Stimulated activated CD8-positive, alpha-beta memory T cell treated with anti-CD3 and anti-CD28 coated beads, Interleukin-15, amount 100 ng/mL, for 24 hours (primary cell): Measurements from ENCODE around the gene TENM3.

Experiments
- DNase-seq: peaks from one replicate; pipeline ENCODE4 v3.0.0-alpha.2; 2020; ENCODE audit warnings: low read depth

TENM3 gene

DNA sequence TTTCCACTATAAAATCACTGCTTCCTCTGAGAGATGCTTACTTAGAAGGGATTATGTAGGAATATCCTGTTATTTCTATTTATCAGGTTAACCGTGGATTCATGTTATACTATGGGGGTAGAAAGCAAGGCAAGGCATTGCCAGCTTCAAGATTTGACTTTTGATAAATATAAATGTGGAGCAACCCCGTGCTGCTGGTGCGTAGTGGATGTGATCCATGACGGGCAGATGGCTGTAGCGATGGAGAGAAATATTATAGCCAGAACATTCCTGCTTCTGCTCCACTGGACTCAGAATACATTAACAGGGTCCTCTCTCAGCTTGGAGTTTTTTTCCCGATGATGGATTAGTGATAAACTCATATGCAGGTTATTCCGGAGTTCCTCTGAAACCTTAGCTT is 157.6 kb downstream of the TENM3 start:
- DNase-seq, result no peak

DNA sequence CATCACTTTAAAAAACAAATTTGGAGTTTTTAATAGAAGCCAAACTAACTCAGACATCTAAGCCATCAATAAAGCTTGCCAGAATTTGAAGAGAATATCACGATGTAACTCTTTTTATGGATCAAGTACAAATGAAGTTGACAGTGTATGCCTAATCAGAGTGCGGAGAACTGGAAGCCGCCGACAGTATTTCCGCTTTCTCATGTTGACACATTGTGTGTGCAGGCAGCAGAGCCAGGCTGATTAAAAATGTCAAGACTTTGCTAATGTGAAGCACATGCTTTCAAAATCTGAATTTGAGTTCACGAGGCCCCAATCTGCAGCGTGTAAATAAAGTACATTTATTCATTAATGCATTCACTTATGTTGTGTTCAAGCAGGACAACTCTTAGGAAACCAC is 161.2 kb downstream of the TENM3 start:
- DNase-seq, result no peak

GRCh38 chr4:182405087-182405486 is 161.9 kb downstream of the TENM3 start:
- no peak for DNase-seq

GRCh38 chr4:182409271-182409670 is 166.1 kb downstream of the TENM3 start:
- no peak for DNase-seq

- DNase-seq, result no peak
Measured at GRCh38 chr4:182411391-182411790, 168.2 kb downstream of the TENM3 start.

DNA sequence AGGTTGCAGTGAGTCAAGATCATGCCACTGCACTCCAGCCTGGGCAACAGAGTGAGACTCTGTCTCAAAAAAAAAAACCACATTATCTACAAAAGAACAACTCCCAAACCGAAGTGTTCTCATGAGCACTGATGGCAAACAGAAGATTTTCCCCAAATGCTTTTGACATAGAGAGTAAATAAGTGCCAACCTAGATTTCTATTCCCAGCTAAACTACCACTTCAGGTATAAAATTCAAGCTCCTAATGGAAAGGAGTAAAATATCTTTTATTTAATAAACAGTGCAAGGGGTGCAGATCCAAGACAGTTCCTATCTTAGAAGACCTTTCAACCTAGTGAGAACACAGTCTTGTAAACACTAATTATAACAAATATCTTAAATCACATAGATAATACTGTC is 170.3 kb downstream of the TENM3 start:
- no peak for DNase-seq

DNA sequence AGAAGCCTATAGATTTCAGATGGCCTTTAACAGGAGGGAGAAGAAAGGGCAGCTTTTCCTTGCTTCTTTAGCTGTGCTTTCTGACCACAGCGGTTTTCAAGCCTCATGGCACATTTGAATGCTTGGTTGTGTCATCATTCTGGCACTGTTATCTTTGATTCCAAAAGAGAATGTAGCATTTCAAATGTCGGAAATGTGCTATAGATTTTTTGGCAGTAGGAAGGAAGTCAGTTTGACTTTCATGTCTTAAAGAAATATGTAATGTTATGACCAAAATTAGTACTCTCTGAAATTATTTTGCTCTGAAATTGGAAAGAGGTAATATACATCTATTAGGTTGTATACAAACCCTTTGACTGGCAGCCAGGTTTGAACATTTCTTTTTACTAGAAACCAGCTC is 171.9 kb downstream of the TENM3 start:
- DNase-seq, result no peak

- no peak for DNase-seq
Measured at GRCh38 chr4:182416067-182416466, 172.9 kb downstream of the TENM3 start.

GRCh38 chr4:182418054-182418734 is 175.0 kb downstream of the TENM3 start:
- no peak for DNase-seq

- DNase-seq, result no peak
Measured at GRCh38 chr4:182420189-182420588, 177.0 kb downstream of the TENM3 start.

- no peak for DNase-seq
Measured at GRCh38 chr4:182421753-182422152, 178.6 kb downstream of the TENM3 start.

DNA sequence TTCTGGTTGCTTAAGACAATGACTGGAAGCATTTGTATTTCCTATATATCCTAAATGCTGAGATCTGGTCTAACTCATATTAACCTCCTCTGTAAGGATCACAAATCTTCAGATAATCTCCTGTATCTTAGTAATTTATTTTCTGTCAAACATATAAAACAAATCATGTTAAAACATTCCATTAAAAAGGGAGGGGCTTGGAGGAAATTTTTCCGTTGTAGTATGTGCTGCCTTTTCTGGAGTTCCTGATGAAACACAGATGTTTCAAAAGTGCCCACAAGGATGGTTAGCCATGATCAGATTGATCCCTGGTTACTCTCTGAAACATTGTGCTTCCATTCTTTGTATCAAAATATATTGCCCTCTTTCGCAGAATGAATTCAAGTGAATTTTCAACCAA is 182.1 kb downstream of the TENM3 start:
- DNase-seq, result no peak

- DNase-seq, result no peak
Measured at GRCh38 chr4:182426901-182427300, 183.7 kb downstream of the TENM3 start.

GRCh38 chr4:182427554-182427953 is 184.4 kb downstream of the TENM3 start:
- no peak for DNase-seq

- DNase-seq, result no peak
Measured at GRCh38 chr4:182429896-182430295, 186.7 kb downstream of the TENM3 start.

DNA sequence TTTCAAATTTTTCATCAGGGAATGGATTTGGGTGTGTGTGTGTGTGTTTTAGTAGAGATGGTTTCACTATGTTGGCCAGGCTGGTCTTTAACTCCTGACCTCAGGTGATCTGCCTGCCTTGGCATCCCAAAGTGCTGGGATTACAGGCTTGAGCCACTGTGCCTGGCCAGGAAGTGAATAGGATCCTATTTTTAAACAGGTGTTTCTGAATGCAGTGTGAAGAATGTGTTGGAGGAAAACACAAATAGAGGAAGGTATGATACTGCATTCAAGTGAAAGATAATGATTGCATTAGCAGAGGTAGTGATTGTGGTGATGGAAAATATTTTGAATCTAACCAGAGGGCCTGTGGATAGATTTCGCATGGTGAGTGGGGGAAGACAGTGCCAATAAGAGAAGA is 189.6 kb downstream of the TENM3 start:
- DNase-seq, result no peak

DNA sequence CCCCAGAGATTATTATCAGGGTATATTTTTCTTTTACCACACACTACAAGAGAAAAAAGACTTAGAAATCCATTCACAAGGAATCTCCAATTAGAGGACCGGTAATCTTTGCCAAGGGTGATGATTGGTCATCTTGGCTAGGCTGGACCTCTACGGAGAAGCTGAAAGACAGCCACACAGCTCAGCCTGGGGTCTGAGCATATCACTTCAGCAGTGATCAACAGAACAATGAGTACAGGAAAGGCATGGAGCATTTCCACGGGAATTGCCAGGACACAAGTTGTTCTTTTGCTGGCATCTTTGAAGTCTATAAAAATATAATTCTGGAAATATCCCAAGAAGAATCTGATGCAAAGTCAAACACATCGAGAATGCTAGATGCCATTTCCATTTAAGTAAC is 191.5 kb downstream of the TENM3 start:
- DNase-seq, result no peak

DNA sequence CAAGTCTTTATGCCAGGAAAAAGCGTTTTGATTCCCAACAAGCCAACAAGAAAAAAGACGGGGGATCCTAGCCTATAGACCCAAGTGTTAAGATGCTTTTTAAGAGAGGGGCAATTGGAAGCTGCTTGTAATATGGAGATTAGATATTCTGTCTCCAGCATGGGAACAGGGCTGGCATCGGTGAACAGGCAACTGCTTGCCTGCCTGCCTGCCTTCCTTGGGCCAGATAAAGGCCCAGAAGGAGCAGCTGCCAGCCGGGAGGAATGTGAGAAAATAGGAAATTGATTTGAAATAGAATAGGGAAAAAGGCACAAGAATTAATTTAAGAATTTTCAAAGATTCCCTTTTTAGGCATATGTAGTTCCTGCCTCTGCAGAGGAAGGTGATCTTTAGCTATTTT is 192.2 kb downstream of the TENM3 start:
- DNase-seq, result no peak

- DNase-seq, result no peak
Measured at GRCh38 chr4:182443070-182443469, 199.9 kb downstream of the TENM3 start.

DNA sequence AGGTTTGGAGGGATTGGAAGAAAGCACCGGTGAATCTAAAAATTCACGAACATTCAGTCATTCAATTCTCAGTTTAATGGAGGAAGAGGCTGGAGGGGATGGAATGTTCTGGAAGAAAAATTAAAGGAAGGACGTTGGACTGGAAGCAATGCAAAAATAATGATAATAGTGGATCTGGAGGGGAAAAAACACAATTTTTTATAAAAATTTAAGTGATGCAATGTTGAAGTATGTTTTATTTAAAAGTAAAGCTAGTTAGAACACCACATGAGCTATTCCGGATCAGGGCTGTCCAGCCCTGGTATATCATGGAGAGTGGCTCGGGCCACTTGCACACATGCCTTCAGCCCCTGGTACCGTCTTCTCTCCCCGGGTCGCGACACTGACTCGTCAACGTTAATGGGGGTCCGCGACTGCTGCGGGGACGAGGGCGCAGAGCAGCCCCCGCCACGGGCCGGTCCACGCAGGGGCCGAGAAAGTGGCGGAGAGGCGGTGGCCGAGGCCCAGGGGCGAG is 204.6 kb downstream of the TENM3 start:
- no peak for DNase-seq

DNA sequence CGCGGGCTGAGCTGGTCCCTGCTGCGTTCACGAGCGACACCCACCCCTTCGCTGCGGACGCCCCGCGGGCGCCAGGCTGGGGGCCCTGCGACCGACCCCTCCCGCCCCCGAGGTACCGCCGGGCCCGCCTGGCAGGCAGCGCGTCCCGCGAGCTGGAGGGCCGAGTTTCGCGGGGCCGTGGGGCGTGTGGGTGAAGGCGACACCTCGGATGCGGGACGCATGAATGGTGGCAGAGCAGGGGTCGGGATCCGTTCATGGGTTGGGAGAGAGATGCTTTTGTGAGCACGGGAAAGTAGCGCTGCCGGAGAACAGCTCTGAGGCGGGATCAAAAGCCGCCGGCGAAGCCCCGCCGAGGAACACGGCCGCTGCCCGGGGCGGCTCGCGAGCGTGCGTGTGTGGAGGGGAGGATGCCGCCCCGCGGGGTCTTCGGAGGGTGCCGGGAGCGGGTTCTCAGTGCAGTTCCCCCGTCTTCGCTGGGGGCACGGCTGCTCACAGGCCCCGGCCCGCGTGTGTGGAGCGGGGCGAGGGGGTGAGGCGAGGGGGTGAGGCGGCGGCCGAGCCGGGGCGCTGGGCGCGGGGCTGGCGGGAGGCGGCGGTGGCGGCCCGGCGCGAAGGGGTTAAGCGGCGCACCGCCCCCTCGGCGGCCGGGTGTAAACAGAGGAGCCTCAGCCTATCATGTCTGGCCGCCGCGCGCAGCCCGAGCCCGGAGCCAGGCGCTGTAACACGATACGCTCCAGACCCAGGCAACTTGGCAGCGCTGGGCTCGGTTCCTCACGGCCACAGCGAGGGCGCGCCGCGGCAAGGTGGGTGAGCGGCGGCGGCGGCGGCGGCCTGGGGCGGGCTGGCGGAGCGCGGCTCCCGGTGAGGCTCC is 205.3 kb downstream of the TENM3 start:
- DNase-seq, result peak; percentile 7

- DNase-seq, result no peak
Measured at GRCh38 chr4:182449186-182449929, 206.2 kb downstream of the TENM3 start.
